Measurements from ENCODE around the gene NACC2. TPM values are rescaled to one million over a fixed set of nuclear protein-coding genes. Genes with fewer than 3 reads are reported as not detected.

Gene NACC2
- total and polyA plus RNA-seq, 10 donors: 2.1 to 34.9 (median 23.7) TPM

DNA sequence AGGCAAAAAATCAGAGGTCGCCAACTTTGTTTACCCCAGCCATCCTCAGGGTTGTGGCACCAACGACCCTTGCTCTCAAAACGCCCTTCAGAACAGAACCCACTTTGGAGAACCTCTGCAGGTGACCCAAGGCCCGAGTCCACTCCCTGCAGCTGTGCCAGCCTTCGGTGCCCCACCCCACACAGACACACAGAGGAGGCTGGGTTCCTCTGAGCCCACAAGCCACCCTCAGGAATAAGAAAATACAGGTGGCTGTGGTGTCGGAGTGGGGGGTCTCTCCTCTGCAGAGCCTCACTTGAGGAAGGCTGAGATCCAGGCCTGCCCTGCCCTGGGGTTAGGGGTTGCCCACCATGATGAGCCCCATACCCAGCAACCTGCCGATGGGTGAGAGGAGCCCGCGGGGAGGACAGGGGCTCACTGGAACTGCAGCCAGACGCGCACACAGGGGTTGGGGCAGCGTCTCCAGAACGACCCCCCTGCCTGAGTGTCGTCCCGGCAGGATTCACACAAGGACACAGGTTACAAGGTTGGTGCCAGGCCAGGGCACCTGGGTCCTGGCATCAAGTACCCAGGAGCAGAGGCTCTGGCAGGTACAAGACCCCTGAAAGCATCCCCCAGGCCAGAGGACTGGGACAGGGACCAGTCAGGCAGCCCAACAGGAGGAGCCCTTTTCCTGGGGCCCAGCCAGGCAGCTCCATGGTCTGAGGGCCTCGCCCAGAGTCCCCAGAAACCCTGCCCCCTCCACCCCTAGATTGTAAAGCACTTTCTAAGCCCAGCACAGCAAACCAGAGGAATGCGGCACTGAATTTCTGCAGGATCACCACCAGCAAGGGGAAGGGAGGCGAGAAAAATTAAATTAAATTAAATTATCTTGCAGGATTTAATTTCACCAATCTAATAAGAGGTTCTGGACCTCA is 40.0 kb downstream of the NACC2 start:
- no peak overlapping the region for H3K27ac ChIP-seq
- peaks cover 0 to 11% (median under 1%) of the 10 kb centered on the region in 6 donors for H3K36me3 ChIP-seq
- peaks cover 0 to 44% (median 11%) of the 10 kb centered on the region in 7 donors for H3K27me3 ChIP-seq (replicated peaks in 1 of 7)
- TF ChIP-seq, protein P1, sequence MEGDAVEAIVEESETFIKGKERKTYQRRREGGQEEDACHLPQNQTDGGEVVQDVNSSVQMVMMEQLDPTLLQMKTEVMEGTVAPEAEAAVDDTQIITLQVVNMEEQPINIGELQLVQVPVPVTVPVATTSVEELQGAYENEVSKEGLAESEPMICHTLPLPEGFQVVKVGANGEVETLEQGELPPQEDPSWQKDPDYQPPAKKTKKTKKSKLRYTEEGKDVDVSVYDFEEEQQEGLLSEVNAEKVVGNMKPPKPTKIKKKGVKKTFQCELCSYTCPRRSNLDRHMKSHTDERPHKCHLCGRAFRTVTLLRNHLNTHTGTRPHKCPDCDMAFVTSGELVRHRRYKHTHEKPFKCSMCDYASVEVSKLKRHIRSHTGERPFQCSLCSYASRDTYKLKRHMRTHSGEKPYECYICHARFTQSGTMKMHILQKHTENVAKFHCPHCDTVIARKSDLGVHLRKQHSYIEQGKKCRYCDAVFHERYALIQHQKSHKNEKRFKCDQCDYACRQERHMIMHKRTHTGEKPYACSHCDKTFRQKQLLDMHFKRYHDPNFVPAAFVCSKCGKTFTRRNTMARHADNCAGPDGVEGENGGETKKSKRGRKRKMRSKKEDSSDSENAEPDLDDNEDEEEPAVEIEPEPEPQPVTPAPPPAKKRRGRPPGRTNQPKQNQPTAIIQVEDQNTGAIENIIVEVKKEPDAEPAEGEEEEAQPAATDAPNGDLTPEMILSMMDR (IDR thresholded peaks at IDR 0.05 in 8 of 11, conservative IDR thresholded peaks at IDR 0.05 in 3 of 11): no peak
- TF ChIP-seq POLR2AphosphoS5 (IDR thresholded peaks at IDR 0.05) (no peak), POLR2A (IDR thresholded peaks at IDR 0.05) (no peak)
- no peaks in the 10 kb centered on the region for H3K9me3 ChIP-seq
- intact Hi-C loops (cut with DNase I; ENCODE audit: low total_unique reads): no loop called here
- DNase-seq: no peak
- H3K4me3 ChIP-seq: no peak overlapping the region
- 82 to 93% (median 88%) methylated on average over 8 to 18 of the region's 18 CpGs for WGBS, 5 donors
- H3K4me1 ChIP-seq: peaks cover 25 to 100% (median 86%) of the 10 kb centered on the region in 6 donors

- Histone ChIP-seq H3K4me1 (peaks cover 25 to 100% (median 81%) of the 10 kb centered on the region in 6 donors), H3K4me3 (no peak overlapping the region), H3K9me3 (no peaks in the 10 kb centered on the region), H3K36me3 (peaks cover 0 to 20% (median 7%) of the 10 kb centered on the region in 6 donors), H3K27me3 (replicated peaks in 1 of 7) (peaks cover 0 to 47% (median 11%) of the 10 kb centered on the region in 7 donors), H3K27ac (peak overlapping the region in 1 of 8 donors; percentile 72)
- intact Hi-C loops (cut with DNase I; ENCODE audit: low total_unique reads): no loop called here
- WGBS, 5 donors: 86 to 96% (median 90%) methylated on average over 7 to 12 of the region's 12 CpGs
- no peak for DNase-seq
- no peak for TF ChIP-seq POLR2AphosphoS5 (IDR thresholded peaks at IDR 0.05)
- TF ChIP-seq, protein P1 (IDR thresholded peaks at IDR 0.05 in 8 of 11, conservative IDR thresholded peaks at IDR 0.05 in 3 of 11): no peak
- TF ChIP-seq POLR2A (IDR thresholded peaks at IDR 0.05): no peak
These were observed 40.9 kb downstream of the NACC2 start for GRCh38 chr9:136054146-136054545.

DNA sequence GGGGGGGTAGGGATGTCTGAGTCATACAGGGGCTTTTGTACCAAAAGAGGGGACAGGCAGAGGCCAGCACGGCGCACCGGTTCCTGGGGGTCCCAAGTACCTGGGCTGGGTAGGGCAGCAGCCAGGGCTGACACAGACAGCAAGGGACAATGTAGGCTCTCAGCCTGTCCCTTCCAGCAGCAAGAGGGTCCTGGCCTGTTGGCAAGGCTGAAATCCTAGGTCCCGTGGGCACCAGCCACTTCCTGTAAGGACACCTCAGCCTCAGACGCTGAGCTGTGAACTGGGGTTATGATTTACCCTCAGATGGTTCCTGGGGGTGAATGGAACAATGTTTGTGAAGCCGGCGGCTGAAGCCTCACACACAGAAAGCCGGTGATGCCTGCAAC is 41.3 kb downstream of the NACC2 start:
- H3K36me3 ChIP-seq: peaks cover 0 to 24% (median 9%) of the 10 kb centered on the region in 6 donors
- no peak overlapping the region for H3K4me3 ChIP-seq
- DNase-seq: no peak
- H3K4me1 ChIP-seq: peaks cover 25 to 100% (median 82%) of the 10 kb centered on the region in 6 donors
- no peaks in the 10 kb centered on the region for H3K9me3 ChIP-seq
- intact Hi-C loops (cut with DNase I; ENCODE audit: low total_unique reads): no loop called here
- TF ChIP-seq, protein P1 (IDR thresholded peaks at IDR 0.05 in 8 of 11, conservative IDR thresholded peaks at IDR 0.05 in 3 of 11): no peak
- TF ChIP-seq POLR2AphosphoS5 (IDR thresholded peaks at IDR 0.05) (no peak), POLR2A (IDR thresholded peaks at IDR 0.05) (no peak)
- H3K27me3 ChIP-seq (replicated peaks in 1 of 7): peaks cover 0 to 47% (median 11%) of the 10 kb centered on the region in 7 donors
- H3K27ac ChIP-seq: peak overlapping the region in 3 of 8 donors; percentile 72 to 90 (median 81)
- 59 to 78% (median 68%) methylated on average over 8 of the region's 8 CpGs for WGBS, 5 donors
